Measurements from ENCODE around the gene UGT1A10. TPM values are rescaled to one million over a fixed set of nuclear protein-coding genes. Genes with fewer than 3 reads are reported as not detected.
"Not testable (repeated sequence)": the region's sequence is repeated elsewhere in the genome, so short reads cannot be mapped to it uniquely, and the experiment has no call there.

Gene UGT1A10
- total RNA-seq, 1 donor from 2014 or later: not detected

GRCh38 chr2:233655043-233655442 lies 18.8 kb downstream of the UGT1A10 start:
- Mint-ChIP-seq H3K4me3 (ENCODE audit: unreplicated experiment) (no peak overlapping the region), H3K27me3 (ENCODE audit: low read depth) (peaks cover 15% of the 10 kb centered on the region), H3K9me3 (ENCODE audit: low read depth) (no peaks in the 10 kb centered on the region), H3K4me1 (ENCODE audit: low read depth) (no peaks in the 10 kb centered on the region), H3K27ac (ENCODE audit: unreplicated experiment) (no peak overlapping the region), H3K36me3 (ENCODE audit: low read depth) (no peaks in the 10 kb centered on the region)
- DNase-seq (ENCODE audit: low spot score): no peak
- TF ChIP-seq CTCF (IDR thresholded peaks at IDR 0.05): no peak

- not testable (repeated sequence) for H3K27ac Mint-ChIP-seq (ENCODE audit: unreplicated experiment); H3K4me1 Mint-ChIP-seq (ENCODE audit: low read depth); DNase-seq (ENCODE audit: low spot score); H3K36me3 Mint-ChIP-seq (ENCODE audit: low read depth); H3K4me3 Mint-ChIP-seq (ENCODE audit: unreplicated experiment); H3K9me3 Mint-ChIP-seq (ENCODE audit: low read depth)
- peaks cover 15% of the 10 kb centered on the region for H3K27me3 Mint-ChIP-seq (ENCODE audit: low read depth)
Observed at GRCh38 chr2:233655943-233656342, 19.7 kb downstream of the UGT1A10 start.

GRCh38 chr2:233656443-233656842 lies 20.2 kb downstream of the UGT1A10 start:
- no peak overlapping the region for H3K4me3 Mint-ChIP-seq (ENCODE audit: unreplicated experiment)
- DNase-seq (ENCODE audit: low spot score): no peak
- H3K4me1 Mint-ChIP-seq (ENCODE audit: low read depth): no peaks in the 10 kb centered on the region
- H3K9me3 Mint-ChIP-seq (ENCODE audit: low read depth): peaks cover 4% of the 10 kb centered on the region
- no peak overlapping the region for H3K27ac Mint-ChIP-seq (ENCODE audit: unreplicated experiment)
- H3K27me3 Mint-ChIP-seq (ENCODE audit: low read depth): peaks cover 15% of the 10 kb centered on the region
- H3K36me3 Mint-ChIP-seq (ENCODE audit: low read depth): no peaks in the 10 kb centered on the region
- no peak for TF ChIP-seq CTCF (IDR thresholded peaks at IDR 0.05)

GRCh38 chr2:233658610-233659009 lies 22.4 kb downstream of the UGT1A10 start:
- no peak for TF ChIP-seq CTCF (IDR thresholded peaks at IDR 0.05)
- no peaks in the 10 kb centered on the region for H3K4me1 Mint-ChIP-seq (ENCODE audit: low read depth)
- peaks cover 7% of the 10 kb centered on the region for H3K9me3 Mint-ChIP-seq (ENCODE audit: low read depth)
- H3K27ac Mint-ChIP-seq (ENCODE audit: unreplicated experiment): no peak overlapping the region
- no peak for DNase-seq (ENCODE audit: low spot score)
- H3K36me3 Mint-ChIP-seq (ENCODE audit: low read depth): no peaks in the 10 kb centered on the region
- H3K27me3 Mint-ChIP-seq (ENCODE audit: low read depth): peaks cover 14% of the 10 kb centered on the region
- no peak overlapping the region for H3K4me3 Mint-ChIP-seq (ENCODE audit: unreplicated experiment)

GRCh38 chr2:233663911-233664310 lies 27.7 kb downstream of the UGT1A10 start:
- no peak for TF ChIP-seq CTCF (IDR thresholded peaks at IDR 0.05)
- no peak overlapping the region for H3K27ac Mint-ChIP-seq (ENCODE audit: unreplicated experiment)
- peaks cover 14% of the 10 kb centered on the region for H3K27me3 Mint-ChIP-seq (ENCODE audit: low read depth)
- no peaks in the 10 kb centered on the region for H3K4me1 Mint-ChIP-seq (ENCODE audit: low read depth)
- H3K9me3 Mint-ChIP-seq (ENCODE audit: low read depth): peaks cover 11% of the 10 kb centered on the region
- no peak overlapping the region for H3K4me3 Mint-ChIP-seq (ENCODE audit: unreplicated experiment)
- no peaks in the 10 kb centered on the region for H3K36me3 Mint-ChIP-seq (ENCODE audit: low read depth)
- no peak for DNase-seq (ENCODE audit: low spot score)

GRCh38 chr2:233668605-233669260 lies 32.5 kb downstream of the UGT1A10 start:
- no peak for DNase-seq (ENCODE audit: low spot score)
- Mint-ChIP-seq H3K4me1 (ENCODE audit: low read depth) (no peaks in the 10 kb centered on the region), H3K27ac (ENCODE audit: unreplicated experiment) (no peak overlapping the region)

More at GRCh38 chr2:233668605-233669260, 32.5 kb downstream of the UGT1A10 start:
- Mint-ChIP-seq H3K36me3 (ENCODE audit: low read depth) (peaks cover 1% of the 10 kb centered on the region), H3K4me3 (ENCODE audit: unreplicated experiment) (no peak overlapping the region), H3K27me3 (ENCODE audit: low read depth) (no peaks in the 10 kb centered on the region), H3K9me3 (ENCODE audit: low read depth) (peaks cover 5% of the 10 kb centered on the region)
- TF ChIP-seq CTCF (IDR thresholded peaks at IDR 0.05): no peak
